ENCODE results near the gene SNAPC1.
"Not testable (repeated sequence)": the region's sequence is repeated elsewhere in the genome, so short reads cannot be mapped to it uniquely, and the experiment has no call there.

SNAPC1 gene

GRCh38 chr14:61744238-61744637 is 18.0 kb upstream of the SNAPC1 start:
- ChIA-PET POLR2A (no interaction called here), CTCF (interaction anchor here (0.7 to 1.1 kb wide), 2 partner anchors 269 to 354 kb away, joined by 3 to 4 read pairs; no protein-coding TSS in a partner anchor)
- H3K4me3 ChIP-seq (ENCODE audit: low read depth, low read length) = no peak overlapping the region
- H3K9me3 ChIP-seq (ENCODE audit: control insufficient read depth, insufficient read depth, low read depth, low read length) = no peaks in the 10 kb centered on the region
- H3K27ac ChIP-seq (ENCODE audit: extremely low read depth, low read depth, low read length) = no peak overlapping the region
- H3K36me3 ChIP-seq (ENCODE audit: control insufficient read depth in 2 of 2, insufficient read depth in 1 of 2, low read length in 2 of 2) = peaks cover 82 to 91% of the 10 kb centered on the region in 2 experiments
- no peak for TF ChIP-seq EGR2 (tag by site-specific recombination; IDR thresholded peaks at IDR 0.05; ENCODE audit: low read depth)
- H3K4me1 ChIP-seq (ENCODE audit: control insufficient read depth, insufficient read depth, low read length) = peaks cover 3% of the 10 kb centered on the region

GRCh38 chr14:61746346-61746745 is 15.9 kb upstream of the SNAPC1 start:
- H3K4me3 ChIP-seq (ENCODE audit: low read depth, low read length); H3K27ac ChIP-seq (ENCODE audit: extremely low read depth, low read depth, low read length); H3K9me3 ChIP-seq (ENCODE audit: control insufficient read depth, insufficient read depth, low read depth, low read length): not testable (repeated sequence)
- POLR2A ChIA-PET = interaction anchor here (0.6 to 1.2 kb wide), 3 partner anchors 16 to 51 kb away, joined by 3 to 9 read pairs (median 3); partner anchors contain the start of gene HIF1A
- Histone ChIP-seq H3K4me1 (ENCODE audit: control insufficient read depth, insufficient read depth, low read length) (peaks cover 17% of the 10 kb centered on the region), H3K36me3 (ENCODE audit: control insufficient read depth in 2 of 2, insufficient read depth in 1 of 2, low read length in 2 of 2) (peaks cover 62 to 72% of the 10 kb centered on the region in 2 experiments)
- TF ChIP-seq ZBTB17 (tag by site-specific recombination; IDR thresholded peaks at IDR 0.05) = peak; percentile 30; the same call in 1 of the 2 replicates
- TF ChIP-seq ZNF121 (tag by site-specific recombination; IDR thresholded peaks at IDR 0.05) = 0 out of 2 replicates have a peak, but pooled peaks have one; percentile 23
- CTCF ChIA-PET = interaction anchor here (0.8 kb wide), 1 partner anchor 271 kb away, joined by 3 read pairs; no protein-coding TSS in a partner anchor

DNA sequence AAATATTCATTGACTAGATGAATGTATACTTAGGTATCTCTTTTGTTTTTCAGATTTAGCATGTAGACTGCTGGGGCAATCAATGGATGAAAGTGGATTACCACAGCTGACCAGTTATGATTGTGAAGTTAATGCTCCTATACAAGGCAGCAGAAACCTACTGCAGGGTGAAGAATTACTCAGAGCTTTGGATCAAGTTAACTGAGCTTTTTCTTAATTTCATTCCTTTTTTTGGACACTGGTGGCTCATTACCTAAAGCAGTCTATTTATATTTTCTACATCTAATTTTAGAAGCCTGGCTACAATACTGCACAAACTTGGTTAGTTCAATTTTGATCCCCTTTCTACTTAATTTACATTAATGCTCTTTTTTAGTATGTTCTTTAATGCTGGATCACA is 15.3 kb upstream of the SNAPC1 start:
- ChIA-PET POLR2A (interaction anchor here (0.6 to 1.2 kb wide), 3 partner anchors 15 to 52 kb away, joined by 3 to 9 read pairs (median 3); partner anchors contain the start of gene HIF1A), CTCF (interaction anchor here (0.8 kb wide), 2 partner anchors 167 to 271 kb away, joined by 3 read pairs; no protein-coding TSS in a partner anchor)
- Histone ChIP-seq H3K36me3 (ENCODE audit: control insufficient read depth in 2 of 2, insufficient read depth in 1 of 2, low read length in 2 of 2) (peaks cover 57 to 66% of the 10 kb centered on the region in 2 experiments), H3K4me3 (ENCODE audit: low read depth, low read length) (no peak overlapping the region), H3K9me3 (ENCODE audit: control insufficient read depth, insufficient read depth, low read depth, low read length) (no peaks in the 10 kb centered on the region), H3K4me1 (ENCODE audit: control insufficient read depth, insufficient read depth, low read length) (peaks cover 20% of the 10 kb centered on the region), H3K27ac (ENCODE audit: extremely low read depth, low read depth, low read length) (no peak overlapping the region)
- TF ChIP-seq ZNF530 (tag by site-specific recombination; IDR thresholded peaks at IDR 0.05; ENCODE audit: low read depth) = no peak

- ChIA-PET POLR2A (no interaction called here), CTCF (interaction anchor here (0.8 kb wide), 1 partner anchor 168 kb away, joined by 3 read pairs; no protein-coding TSS in a partner anchor)
- H3K36me3 ChIP-seq (ENCODE audit: control insufficient read depth in 2 of 2, insufficient read depth in 1 of 2, low read length in 2 of 2) = peaks cover 52 to 62% of the 10 kb centered on the region in 2 experiments
- TF ChIP-seq ZNF561 (tag by site-specific recombination; IDR thresholded peaks at IDR 0.05; ENCODE audit: borderline replicate concordance) (no peak), ZNF521 (tag by site-specific recombination; IDR thresholded peaks at IDR 0.05) (no peak)
- TF ChIP-seq, protein P1, sequence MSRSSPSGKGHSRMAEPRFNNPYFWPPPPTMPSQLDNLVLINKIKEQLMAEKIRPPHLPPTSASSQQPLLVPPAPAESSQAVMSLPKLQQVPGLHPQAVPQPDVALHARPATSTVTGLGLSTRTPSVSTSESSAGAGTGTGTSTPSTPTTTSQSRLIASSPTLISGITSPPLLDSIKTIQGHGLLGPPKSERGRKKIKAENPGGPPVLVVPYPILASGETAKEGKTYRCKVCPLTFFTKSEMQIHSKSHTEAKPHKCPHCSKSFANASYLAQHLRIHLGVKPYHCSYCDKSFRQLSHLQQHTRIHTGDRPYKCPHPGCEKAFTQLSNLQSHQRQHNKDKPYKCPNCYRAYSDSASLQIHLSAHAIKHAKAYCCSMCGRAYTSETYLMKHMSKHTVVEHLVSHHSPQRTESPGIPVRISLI (tag by site-specific recombination; IDR thresholded peaks at IDR 0.05) = no peak
- no peak overlapping the region for H3K27ac ChIP-seq (ENCODE audit: extremely low read depth, low read depth, low read length)
- H3K4me3 ChIP-seq (ENCODE audit: low read depth, low read length) = no peak overlapping the region
- no peaks in the 10 kb centered on the region for H3K9me3 ChIP-seq (ENCODE audit: control insufficient read depth, insufficient read depth, low read depth, low read length)
- peaks cover 20% of the 10 kb centered on the region for H3K4me1 ChIP-seq (ENCODE audit: control insufficient read depth, insufficient read depth, low read length)
These were observed 14.9 kb upstream of the SNAPC1 start for GRCh38 chr14:61747342-61747741.

DNA sequence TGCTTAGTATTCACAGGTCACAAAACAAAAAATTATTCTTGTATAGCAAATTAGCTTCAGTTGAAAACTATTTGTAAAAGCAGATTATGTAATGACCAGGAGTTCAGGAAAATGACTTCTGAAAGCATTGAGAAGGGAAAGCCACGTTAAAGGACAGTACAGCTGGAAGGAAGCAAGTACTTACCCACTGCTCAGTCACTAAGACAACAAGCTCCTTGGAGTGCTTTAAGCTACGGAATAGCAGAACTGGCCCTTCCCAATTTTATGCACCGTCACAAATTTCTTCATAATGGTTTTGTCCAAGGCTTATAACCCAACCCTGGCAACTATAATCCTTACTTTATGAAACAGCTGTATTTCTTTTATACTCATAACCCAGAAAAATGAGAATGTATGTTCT is 13.0 kb upstream of the SNAPC1 start:
- Histone ChIP-seq H3K4me3 (ENCODE audit: low read depth, low read length) (no peak overlapping the region), H3K36me3 (ENCODE audit: control insufficient read depth in 2 of 2, insufficient read depth in 1 of 2, low read length in 2 of 2) (peaks cover 34 to 43% of the 10 kb centered on the region in 2 experiments), H3K9me3 (ENCODE audit: control insufficient read depth, insufficient read depth, low read depth, low read length) (no peaks in the 10 kb centered on the region), H3K4me1 (ENCODE audit: control insufficient read depth, insufficient read depth, low read length) (peaks cover 26% of the 10 kb centered on the region), H3K27ac (ENCODE audit: extremely low read depth, low read depth, low read length) (no peak overlapping the region)
- ChIA-PET CTCF (interaction anchor here (0.6 to 1.4 kb wide), 4 partner anchors 19 to 280 kb away, joined by 3 to 4 read pairs (median 4); no protein-coding TSS in a partner anchor), POLR2A (interaction anchor here (1.4 to 7.3 kb wide), 2 partner anchors 14 to 54 kb away, joined by 8 to 56 read pairs; partner anchors contain the start of genes HIF1A and SNAPC1)
- TF ChIP-seq SALL2 (tag by site-specific recombination; IDR thresholded peaks at IDR 0.05; ENCODE audit: borderline replicate concordance) (no peak), ZNF121 (tag by site-specific recombination; IDR thresholded peaks at IDR 0.05) (no peak), WT1 (tag by site-specific recombination; IDR thresholded peaks at IDR 0.05) (no peak), MZF1 (tag by site-specific recombination; IDR thresholded peaks at IDR 0.05; ENCODE audit: borderline replicate concordance) (no peak), TCF7L2 (IDR thresholded peaks at IDR 0.05; ENCODE audit: borderline replicate concordance, low read depth, low read length) (no peak), ZSCAN30 (tag by site-specific recombination; IDR thresholded peaks at IDR 0.05) (no peak), KLF10 (tag by site-specific recombination; IDR thresholded peaks at IDR 0.05) (peak; percentile 11; the same call in 1 of the 2 replicates), ZNF426 (tag by site-specific recombination; IDR thresholded peaks at IDR 0.05) (no peak), ZNF513 (tag by site-specific recombination; IDR thresholded peaks at IDR 0.05) (no peak), OSR2 (tag by site-specific recombination; IDR thresholded peaks at IDR 0.05) (peak; percentile 54), ZNF660 (tag by site-specific recombination; IDR thresholded peaks at IDR 0.05) (no peak), PRDM1 (tag by site-specific recombination; IDR thresholded peaks at IDR 0.05) (peak; percentile 49; the same call in 1 of the 2 replicates), BCL11A (tag by site-specific recombination; IDR thresholded peaks at IDR 0.05; ENCODE audit: low read depth) (no peak)
- TF ChIP-seq, protein P2, sequence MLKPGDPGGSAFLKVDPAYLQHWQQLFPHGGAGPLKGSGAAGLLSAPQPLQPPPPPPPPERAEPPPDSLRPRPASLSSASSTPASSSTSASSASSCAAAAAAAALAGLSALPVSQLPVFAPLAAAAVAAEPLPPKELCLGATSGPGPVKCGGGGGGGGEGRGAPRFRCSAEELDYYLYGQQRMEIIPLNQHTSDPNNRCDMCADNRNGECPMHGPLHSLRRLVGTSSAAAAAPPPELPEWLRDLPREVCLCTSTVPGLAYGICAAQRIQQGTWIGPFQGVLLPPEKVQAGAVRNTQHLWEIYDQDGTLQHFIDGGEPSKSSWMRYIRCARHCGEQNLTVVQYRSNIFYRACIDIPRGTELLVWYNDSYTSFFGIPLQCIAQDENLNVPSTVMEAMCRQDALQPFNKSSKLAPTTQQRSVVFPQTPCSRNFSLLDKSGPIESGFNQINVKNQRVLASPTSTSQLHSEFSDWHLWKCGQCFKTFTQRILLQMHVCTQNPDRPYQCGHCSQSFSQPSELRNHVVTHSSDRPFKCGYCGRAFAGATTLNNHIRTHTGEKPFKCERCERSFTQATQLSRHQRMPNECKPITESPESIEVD (tag by site-specific recombination; IDR thresholded peaks at IDR 0.05) = peak; percentile 69

All from HEK293 (cell line).